ENCODE results near the gene GRAMD4. TPM values are rescaled to one million over a fixed set of nuclear protein-coding genes. Genes with fewer than 3 reads are reported as not detected.

Gene GRAMD4
- total and polyA plus RNA-seq, 10 donors = 16.0 to 46.1 (median 28.6) TPM

- H3K4me1 ChIP-seq = peaks cover 13 to 92% (median 56%) of the 10 kb centered on the region in 6 donors
- no peak for DNase-seq
- intact Hi-C loops (cut with DNase I; ENCODE audit: low total_unique reads) = no loop called here
Measured at GRCh38 chr22:46585340-46586122, 34.7 kb upstream of the GRAMD4 start.

GRCh38 chr22:46586123-46586519, 34.1 kb upstream of the GRAMD4 start:
- H3K9me3 ChIP-seq = no peaks in the 10 kb centered on the region
- no peaks in the 10 kb centered on the region for H3K36me3 ChIP-seq
- H3K27me3 ChIP-seq (replicated peaks in 1 of 7) = no peaks in the 10 kb centered on the region
- peaks cover 13 to 92% (median 52%) of the 10 kb centered on the region in 6 donors for H3K4me1 ChIP-seq
- H3K27ac ChIP-seq = peak overlapping the region in 3 of 8 donors; percentile 76 to 91 (median 80)
- intact Hi-C loops (cut with DNase I; ENCODE audit: low total_unique reads) = no loop called here
- no peak overlapping the region for H3K4me3 ChIP-seq
- 69 to 93% (median 88%) methylated on average over 5 to 12 of the region's 12 CpGs for WGBS, 5 donors
- TF ChIP-seq POLR2A (IDR thresholded peaks at IDR 0.05) (no peak), CTCF (IDR thresholded peaks at IDR 0.05 in 8 of 11, conservative IDR thresholded peaks at IDR 0.05 in 3 of 11) (no peak), POLR2AphosphoS5 (IDR thresholded peaks at IDR 0.05) (no peak)
- DNase-seq = peak; percentile 74

More at GRCh38 chr22:46585340-46586122, 34.7 kb upstream of the GRAMD4 start:
- Histone ChIP-seq H3K9me3 (no peaks in the 10 kb centered on the region), H3K4me3 (no peak overlapping the region), H3K36me3 (no peaks in the 10 kb centered on the region), H3K27me3 (replicated peaks in 1 of 7) (no peaks in the 10 kb centered on the region), H3K27ac (peak overlapping the region in 1 of 8 donors; percentile 80)
- WGBS, 5 donors = 93 to 98% (median 97%) methylated on average over 17 to 19 of the region's 19 CpGs
- TF ChIP-seq POLR2A (IDR thresholded peaks at IDR 0.05) (no peak), POLR2AphosphoS5 (IDR thresholded peaks at IDR 0.05) (no peak), CTCF (IDR thresholded peaks at IDR 0.05 in 8 of 11, conservative IDR thresholded peaks at IDR 0.05 in 3 of 11) (no peak)

- no peaks in the 10 kb centered on the region for H3K9me3 ChIP-seq
- WGBS, 5 donors = 73 to 83% (median 79%) methylated on average over 5 to 12 of the region's 12 CpGs
- H3K27ac ChIP-seq = peak overlapping the region in 5 of 8 donors; percentile 76 to 91 (median 80)
- no peaks in the 10 kb centered on the region for H3K36me3 ChIP-seq
- peak overlapping the region in 1 of 8 donors; percentile 61 for H3K4me3 ChIP-seq
- intact Hi-C loops (cut with DNase I; ENCODE audit: low total_unique reads) = no loop called here
- TF ChIP-seq CTCF (IDR thresholded peaks at IDR 0.05 in 8 of 11, conservative IDR thresholded peaks at IDR 0.05 in 3 of 11) (no peak), POLR2A (IDR thresholded peaks at IDR 0.05) (no peak), POLR2AphosphoS5 (IDR thresholded peaks at IDR 0.05) (no peak)
- peaks cover 13 to 92% (median 52%) of the 10 kb centered on the region in 6 donors for H3K4me1 ChIP-seq
- H3K27me3 ChIP-seq (replicated peaks in 1 of 7) = no peaks in the 10 kb centered on the region
- peak; percentile 77 for DNase-seq
Measured at GRCh38 chr22:46586531-46587011, 33.6 kb upstream of the GRAMD4 start.

- intact Hi-C loops (cut with DNase I; ENCODE audit: low total_unique reads) = no loop called here
- WGBS, 5 donors = 47 to 55% (median 51%) methylated on average over 6 to 9 of the region's 9 CpGs
- DNase-seq = peak; percentile 80
- Histone ChIP-seq H3K4me1 (peaks cover 13 to 92% (median 51%) of the 10 kb centered on the region in 6 donors), H3K4me3 (peak overlapping the region in 4 of 8 donors; percentile 16 to 61 (median 18)), H3K36me3 (no peaks in the 10 kb centered on the region), H3K27me3 (replicated peaks in 1 of 7) (no peaks in the 10 kb centered on the region), H3K27ac (peak overlapping the region in 6 of 8 donors; percentile 38 to 91 (median 79)), H3K9me3 (no peaks in the 10 kb centered on the region)
- TF ChIP-seq POLR2A (IDR thresholded peaks at IDR 0.05) = no peak
- peak in 1 of 3 donors; percentile 20 for TF ChIP-seq POLR2AphosphoS5 (IDR thresholded peaks at IDR 0.05)
Measured at GRCh38 chr22:46587061-46587460, 33.1 kb upstream of the GRAMD4 start.
